HG03159 (cell line): ENCODE data around the gene RNF113B.

Experiments used
- ATAC-seq: cut with Tn5 transposase; IDR thresholded peaks from one replicate; pipeline ENCODE4 v1.9.1; 2021; ENCODE audit warnings: mild to moderate bottlenecking, moderate library complexity; ENCODE audit not compliant: unreplicated experiment

The RNF113B gene

GRCh38 chr13:98176777-98177608 lies at the start of gene RNF113B:
RNF113B (minus strand) TSS chr13:98177269; CDS start chr13:98177236, 33 bp downstream.
- no peak for ATAC-seq

DNA sequence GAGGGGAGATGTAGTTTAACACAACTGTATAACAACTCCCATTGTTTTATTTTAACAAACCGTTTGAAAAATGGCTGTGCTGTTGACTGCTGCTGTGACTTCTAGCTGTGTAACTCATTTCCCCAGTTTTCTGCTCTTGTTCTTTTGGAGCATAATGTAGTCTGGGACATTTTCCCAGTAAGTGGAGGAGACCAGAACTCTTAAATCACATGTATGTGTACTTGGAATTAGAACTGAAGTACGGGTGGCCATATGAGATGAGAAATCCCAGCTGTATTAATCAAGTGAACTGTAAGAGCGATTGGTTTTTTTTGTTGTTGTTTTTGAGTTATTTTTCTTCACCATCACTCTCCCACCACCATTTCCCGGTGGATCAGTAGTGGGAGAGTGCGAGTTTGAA lies 49.4 kb upstream of the RNF113B start:
- no peak for ATAC-seq

GRCh38 chr13:98225036-98225940 lies 48.2 kb upstream of the RNF113B start:
- no peak for ATAC-seq

- ATAC-seq, result no peak
Measured at GRCh38 chr13:98224557-98224956, 47.5 kb upstream of the RNF113B start.

- ATAC-seq, result no peak
Measured at GRCh38 chr13:98223741-98224140, 46.7 kb upstream of the RNF113B start.

- no peak for ATAC-seq
Measured at GRCh38 chr13:98222816-98223215, 45.7 kb upstream of the RNF113B start.

GRCh38 chr13:98222081-98222554 lies 45.0 kb upstream of the RNF113B start:
- ATAC-seq, result no peak

GRCh38 chr13:98221234-98221633 lies 44.2 kb upstream of the RNF113B start:
- no peak for ATAC-seq

DNA sequence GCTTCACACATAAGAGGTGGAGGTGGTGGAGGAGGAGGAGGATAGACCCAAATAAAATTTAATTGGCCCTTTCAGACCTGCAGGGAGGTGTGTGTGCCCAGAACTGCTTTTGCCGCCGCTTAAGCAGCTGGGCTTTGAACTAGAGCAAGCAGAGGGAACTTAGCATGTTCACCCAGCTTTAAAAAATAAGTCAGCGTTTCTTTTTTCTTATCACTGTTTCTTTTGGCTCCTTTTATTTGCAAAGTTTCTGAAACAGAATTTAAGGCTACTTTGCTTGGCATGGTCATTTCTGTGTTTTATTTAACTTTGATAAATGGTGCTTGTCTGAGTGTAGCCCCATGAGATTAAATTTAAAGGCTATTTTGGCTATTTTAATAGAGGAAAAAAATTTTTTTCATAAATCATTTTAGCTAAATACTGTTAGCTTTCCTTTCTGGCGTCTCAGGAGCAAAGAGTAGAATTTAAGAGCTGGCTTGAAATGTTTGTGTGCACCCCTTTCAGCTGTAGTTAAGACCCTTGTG lies 43.3 kb upstream of the RNF113B start:
- no peak for ATAC-seq

DNA sequence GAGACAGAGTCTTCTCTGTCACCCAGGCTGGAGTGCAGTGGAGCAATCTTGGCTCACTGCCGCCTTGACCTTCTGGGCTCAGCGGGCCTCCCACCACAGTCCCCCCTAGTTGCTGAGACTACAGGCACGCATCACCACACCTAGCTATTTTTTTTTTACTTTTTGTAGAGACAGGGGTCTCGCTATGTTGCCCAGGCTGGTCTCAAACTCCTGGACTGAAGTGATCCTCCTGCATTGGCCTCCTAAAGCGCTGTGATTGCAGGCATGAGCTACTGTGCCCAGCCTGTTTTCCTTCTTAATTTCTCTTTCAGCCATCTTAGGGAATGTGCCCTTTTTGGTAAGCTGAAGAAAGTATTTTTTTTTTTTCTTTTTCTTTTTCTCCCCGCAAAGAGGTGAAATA lies 42.6 kb upstream of the RNF113B start:
- no peak for ATAC-seq

- no peak for ATAC-seq
Measured at GRCh38 chr13:98217597-98217996, 40.5 kb upstream of the RNF113B start.

DNA sequence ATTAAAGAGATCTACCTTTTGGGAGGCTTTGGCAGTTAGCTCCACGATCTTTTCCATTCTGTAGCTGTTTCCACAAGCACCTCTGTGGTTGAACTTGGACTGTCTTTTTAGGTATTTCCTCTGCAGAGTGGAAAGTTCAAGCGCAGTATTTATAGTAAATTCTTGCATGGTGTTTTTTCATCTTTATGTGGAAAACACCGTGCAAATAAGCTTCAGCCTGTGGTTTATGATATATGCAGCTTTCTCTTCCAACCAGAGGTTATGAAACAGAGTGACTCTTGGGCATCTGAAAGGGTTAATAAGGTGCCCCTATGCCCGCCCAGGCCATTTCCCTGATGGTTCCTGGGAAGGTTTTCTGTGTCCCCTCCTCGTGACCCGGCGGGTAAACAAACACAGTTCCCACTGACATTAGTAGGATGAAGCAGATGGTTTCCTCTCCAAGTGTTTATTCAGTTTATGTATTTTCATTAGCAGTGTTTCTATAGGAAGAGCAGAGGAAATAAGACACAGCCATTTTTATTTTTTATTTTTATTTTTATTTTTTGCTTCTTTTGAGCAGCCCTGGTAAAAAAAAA lies 39.7 kb upstream of the RNF113B start:
- ATAC-seq, result no peak

DNA sequence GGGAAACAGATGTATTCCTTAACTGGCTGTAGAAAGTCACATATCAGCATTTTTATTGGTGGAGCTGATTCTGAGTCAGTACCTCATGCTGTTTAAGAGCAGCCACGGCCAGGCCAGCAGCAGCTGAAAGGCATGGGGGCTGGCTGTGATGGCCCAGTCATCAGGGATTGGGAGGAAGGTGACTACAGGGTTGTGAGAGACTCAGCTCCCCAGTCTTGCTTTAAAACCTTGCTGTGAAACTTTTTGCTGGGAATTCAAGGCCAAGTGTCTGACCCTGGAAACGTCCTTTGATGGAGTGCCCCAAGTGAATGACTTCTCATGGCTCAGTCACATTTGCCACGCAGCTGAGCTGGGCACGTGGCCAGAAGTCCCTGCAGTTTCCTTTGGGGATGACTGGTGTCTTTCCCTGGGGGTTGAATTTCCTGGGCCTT lies 39.1 kb upstream of the RNF113B start:
- no peak for ATAC-seq

GRCh38 chr13:98215508-98215907 lies 38.4 kb upstream of the RNF113B start:
- ATAC-seq, result no peak

DNA sequence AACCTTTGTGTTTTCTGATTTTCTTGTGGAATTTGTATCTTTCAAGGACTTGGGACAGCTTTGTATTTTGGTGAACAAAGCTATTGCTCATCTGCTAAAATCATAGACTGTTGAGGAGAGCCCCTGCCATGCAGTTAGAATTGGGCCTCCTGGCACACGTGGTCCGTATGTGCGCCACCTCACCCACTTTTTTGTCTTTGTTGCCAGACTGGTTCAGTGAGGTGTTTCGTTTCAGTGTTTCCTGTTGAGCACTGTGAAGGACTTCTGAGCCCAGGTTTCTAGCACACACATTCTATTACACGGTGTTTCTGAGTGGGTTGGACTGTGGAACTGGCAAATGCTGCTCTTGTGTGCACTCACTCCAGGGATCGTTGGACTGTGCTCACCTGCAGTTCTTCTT lies 37.6 kb upstream of the RNF113B start:
- ATAC-seq, result no peak

DNA sequence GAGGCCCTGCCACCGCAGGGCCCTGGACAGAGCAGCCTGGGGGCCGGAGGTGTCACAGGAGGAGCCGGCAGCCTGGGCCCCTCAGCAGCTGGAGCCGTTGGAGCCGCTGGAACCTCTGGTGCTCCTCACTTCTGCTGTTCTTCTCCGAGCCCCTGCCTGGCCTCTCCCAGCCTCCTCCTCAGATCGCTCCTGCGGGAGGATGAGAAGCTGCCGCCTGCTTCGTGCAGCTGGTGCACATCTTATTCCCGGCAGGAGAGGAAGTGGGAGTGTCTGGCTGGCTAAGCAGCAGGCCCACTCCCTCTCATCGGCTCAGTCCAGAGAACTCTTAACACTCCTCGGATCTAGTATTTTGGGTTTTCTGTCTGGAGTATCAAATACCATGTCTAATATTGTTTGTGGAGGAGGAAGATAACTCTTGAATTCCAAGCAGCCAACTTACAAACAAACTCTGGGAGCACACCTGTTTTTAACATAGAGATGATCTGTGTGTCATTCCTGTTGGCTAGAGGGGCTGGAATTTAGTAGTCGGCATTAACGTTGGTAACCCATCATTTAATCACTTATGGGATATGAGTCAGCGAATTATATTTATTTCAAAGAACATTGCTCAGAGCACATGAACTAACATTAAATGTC lies 37.1 kb upstream of the RNF113B start:
- no peak for ATAC-seq

GRCh38 chr13:98213354-98213753 lies 36.3 kb upstream of the RNF113B start:
- ATAC-seq, result no peak

DNA sequence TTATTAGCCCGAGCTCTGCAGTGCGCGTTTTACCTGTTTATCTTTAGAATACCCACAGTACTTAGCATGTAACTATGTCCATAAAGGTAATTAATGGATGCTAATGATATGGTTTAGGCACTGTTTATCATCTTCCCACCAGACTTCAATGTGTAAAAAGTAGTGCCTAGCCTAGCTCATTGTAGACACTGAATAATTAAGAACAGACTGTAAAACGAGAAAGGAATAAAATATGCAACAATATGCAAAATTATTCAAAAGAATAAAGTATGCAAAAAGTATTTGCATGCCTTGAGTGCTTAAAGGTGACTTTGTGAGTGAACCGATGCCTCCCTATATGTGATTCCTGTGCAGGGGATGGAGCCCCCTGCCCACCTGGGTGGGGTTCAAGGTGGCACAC lies 35.7 kb upstream of the RNF113B start:
- no peak for ATAC-seq

DNA sequence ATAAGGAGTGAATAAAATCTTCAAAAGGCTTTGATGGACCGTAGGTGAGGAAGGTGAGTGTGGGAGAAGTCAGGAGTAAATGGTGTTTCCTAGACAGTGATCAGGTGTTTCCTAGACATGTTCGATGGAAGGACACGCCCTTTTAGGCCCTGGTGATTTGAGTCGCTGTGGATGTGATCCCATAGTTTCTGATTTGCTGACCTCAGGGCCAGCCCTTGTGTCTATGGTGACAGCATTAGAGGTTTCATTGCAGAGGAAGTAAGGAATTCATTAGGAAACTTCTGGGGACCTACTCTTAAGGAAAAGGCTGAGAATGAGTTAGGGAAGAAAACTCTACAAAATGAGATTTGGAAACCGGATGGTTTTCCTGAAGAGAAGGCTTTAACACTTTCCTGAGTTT lies 31.5 kb upstream of the RNF113B start:
- ATAC-seq, result no peak

- ATAC-seq, result no peak
Measured at GRCh38 chr13:98207416-98207815, 30.3 kb upstream of the RNF113B start.

- no peak for ATAC-seq
Measured at GRCh38 chr13:98206946-98207345, 29.9 kb upstream of the RNF113B start.
